GM12878 (cell line): ENCODE results near the gene FKBP2. TPM values are rescaled to one million over a fixed set of nuclear protein-coding genes. Genes with fewer than 3 reads are reported as not detected.

Experiments used
- ATF7 ChIP-seq: fragments of 450-650 bp; IDR thresholded peaks from 2 replicates; pipeline ENCODE4 v1.6.1; 2016; ENCODE audit warnings: low read depth, mild to moderate bottlenecking
- BACH1 ChIP-seq: fragments of 450-650 bp; IDR thresholded peaks from 2 replicates; pipeline ENCODE4 v1.6.1; 2017; ENCODE audit warnings: mild to moderate bottlenecking, borderline replicate concordance
- EED ChIP-seq: sonication (generic); IDR thresholded peaks from 2 replicates; pipeline ENCODE4 v1.6.1; 2016; ENCODE audit warnings: antibody characterized with exemption, low read depth
- EP300 ChIP-seq, 2 experiments: fragments of 150-350 bp in 1 of 2; IDR thresholded peaks; 2 replicates each; pipeline ENCODE4 v1.6.1; 2011 to 2012; ENCODE audit warnings: low read depth in 2 of 2, low read length in 2 of 2, borderline replicate concordance in 1 of 2, improper control_type of control experiment in 1 of 2, inconsistent platforms in 1 of 2; ENCODE audit not compliant: control insufficient read depth in 1 of 2
- ETV6 ChIP-seq, 2 experiments: fragments of 450-650 bp in 1 of 2; IDR thresholded peaks in 1 of 2; conservative IDR thresholded peaks in 1 of 2; 2 replicates each; pipeline ENCODE4 v1.6.1; 2014; ENCODE audit warnings: antibody characterized with exemption in 1 of 2, borderline replicate concordance in 1 of 2, low read depth in 1 of 2, mild to moderate bottlenecking in 1 of 2, moderate library complexity in 1 of 2
- FOS ChIP-seq: IDR thresholded peaks from 3 replicates; pipeline ENCODE4 v1.6.1; 2011; ENCODE audit warnings: borderline replicate concordance; ENCODE audit not compliant: insufficient read length; ENCODE audit errors: extremely low read depth
- MTA2 ChIP-seq: fragments of 450-650 bp; IDR thresholded peaks from 2 replicates; pipeline ENCODE4 v1.6.1; 2016; ENCODE audit warnings: low read depth, mild to moderate bottlenecking, moderate library complexity
- MTA3 ChIP-seq: IDR thresholded peaks from 2 replicates; pipeline ENCODE4 v1.6.1; 2012; ENCODE audit warnings: low read length, inconsistent platforms, borderline replicate concordance
- MYB ChIP-seq: fragments of 150-350 bp; IDR thresholded peaks from 2 replicates; pipeline ENCODE4 v1.6.1; 2014; ENCODE audit warnings: mild to moderate bottlenecking, low read depth, low read length, borderline replicate concordance
- NFIC ChIP-seq: IDR thresholded peaks from 2 replicates; pipeline ENCODE4 v1.6.1; 2012; ENCODE audit warnings: low read depth, mild to moderate bottlenecking, inconsistent platforms, low read length, moderate library complexity
- NR2F1 ChIP-seq: fragments of 450-650 bp; conservative IDR thresholded peaks from 2 replicates; pipeline ENCODE4 v1.6.1; 2017; ENCODE audit warnings: mild to moderate bottlenecking
- POLR2AphosphoS5 ChIP-seq: IDR thresholded peaks from 2 replicates; pipeline ENCODE4 v1.6.1; 2011; ENCODE audit warnings: mild to moderate bottlenecking, low read length, inconsistent platforms
- POU2F2 ChIP-seq: IDR thresholded peaks from 3 replicates; pipeline ENCODE4 v1.6.1; 2011; ENCODE audit warnings: low read depth, mild to moderate bottlenecking, low read length, borderline replicate concordance
- RAD21 ChIP-seq: IDR thresholded peaks from 2 replicates; pipeline ENCODE4 v1.6.1; 2011; ENCODE audit warnings: mild to moderate bottlenecking, low read depth, low read length, moderate library complexity; ENCODE audit not compliant: insufficient read depth
- RB1 ChIP-seq: fragments of 450-650 bp; formaldehyde crosslinking; IDR thresholded peaks from 2 replicates; pipeline ENCODE4 v1.6.1; 2017; ENCODE audit warnings: mild to moderate bottlenecking, borderline replicate concordance
- RELA ChIP-seq: fragments of 450-650 bp; IDR thresholded peaks from 2 replicates; pipeline ENCODE4 v1.8.0; 2014; ENCODE audit warnings: borderline replicate concordance; ENCODE audit not compliant: partially characterized antibody
- SIN3A ChIP-seq: IDR thresholded peaks from 2 replicates; pipeline ENCODE4 v1.6.1; 2012; ENCODE audit warnings: low read depth, low read length, improper control_type of control experiment
- SIX5 ChIP-seq: IDR thresholded peaks from 2 replicates; pipeline ENCODE4 v1.6.1; 2011; ENCODE audit warnings: mild to moderate bottlenecking, low read depth, low read length, moderate library complexity; ENCODE audit not compliant: severe bottlenecking
- SMAD5 ChIP-seq: IDR thresholded peaks from 2 replicates; pipeline ENCODE4 v1.6.1; 2016; ENCODE audit warnings: antibody characterized with exemption, low read depth
- SMARCA5 ChIP-seq: fragments of 450-650 bp; IDR thresholded peaks from 2 replicates; pipeline ENCODE4 v1.6.1; 2017; ENCODE audit warnings: mild to moderate bottlenecking
- SRF ChIP-seq, 2 experiments: IDR thresholded peaks; 2 replicates each; pipeline ENCODE4 v1.6.1; 2011; ENCODE audit warnings: low read depth in 2 of 2, low read length in 2 of 2, mild to moderate bottlenecking in 1 of 2, moderate library complexity in 1 of 2
- STAT3 ChIP-seq: IDR thresholded peaks from 2 replicates; pipeline ENCODE4 v1.6.1; 2011; ENCODE audit warnings: low read depth, low read length, improper control_type of control experiment
- SUPT20H ChIP-seq: IDR thresholded peaks from 2 replicates; pipeline ENCODE4 v1.6.1; 2011; ENCODE audit warnings: low read depth, mild to moderate bottlenecking, low read length, moderate library complexity, borderline replicate concordance; ENCODE audit not compliant: control insufficient read depth
- TCF12 ChIP-seq: IDR thresholded peaks from 2 replicates; pipeline ENCODE4 v1.6.1; 2011; ENCODE audit warnings: low read depth, mild to moderate bottlenecking, low read length
- ZNF24 ChIP-seq: fragments of 450-650 bp; IDR thresholded peaks from 2 replicates; pipeline ENCODE4 v1.6.1; 2017; ENCODE audit warnings: antibody characterized with exemption, mild to moderate bottlenecking
- polyA plus RNA-seq, 11 experiments: library from polyadenylated mRNA; depleted of rRNA in 4 of 11; unstranded in 6 of 11; stranded (reverse) in 5 of 11; fragments of >200 nt; fragmentation: Nextera tagmentation in 4 of 11; fragmentation: Illumina TruSeq in 1 of 11; extraction: Ambion mirVana in 4 of 11; extraction: Trizol in 1 of 11; gene quantifications; 1 replicate in 1 of 11; 2 replicates in 10 of 11; pipeline versions ENCODE4 v1.2.1 to v1.2.3, GENCODE V29; 2011 to 2016; ENCODE audit warnings: inconsistent platforms in 2 of 11, missing spikeins in 2 of 11, low read depth in 1 of 11
- total RNA-seq, 4 experiments: library from RNA; depleted of rRNA in 3 of 4; stranded (reverse); fragments of >200 nt in 3 of 4; fragmentation: Illumina TruSeq in 1 of 4; extraction: Trizol in 1 of 4; gene quantifications; 2 replicates each; pipeline versions ENCODE4 v1.2.1 to v1.2.3, GENCODE V29; 2013 to 2021
- TF ChIP-seq, protein P1 (sequence below): IDR thresholded peaks from 2 replicates; pipeline ENCODE4 v1.6.1; 2012; ENCODE audit warnings: low read depth, low read length, improper control_type of control experiment
- TF ChIP-seq, protein P2 (sequence below): fragments of 450-650 bp; IDR thresholded peaks from 2 replicates; pipeline ENCODE4 v1.6.1; 2018; ENCODE audit warnings: borderline replicate concordance, mild to moderate bottlenecking; ENCODE audit not compliant: partially characterized antibody
- TF ChIP-seq, protein P3 (sequence below): fragments of 150-350 bp; IDR thresholded peaks from 2 replicates; pipeline ENCODE4 v1.6.1; 2014; ENCODE audit warnings: mild to moderate bottlenecking, low read depth, low read length

The FKBP2 gene
- total and polyA plus RNA-seq, 10 of the 15 experiments (the other 5 are each of a cell fraction or from before 2014, with no cell fraction given): 1.8 to 99.7 (median 39.5) TPM

DNA sequence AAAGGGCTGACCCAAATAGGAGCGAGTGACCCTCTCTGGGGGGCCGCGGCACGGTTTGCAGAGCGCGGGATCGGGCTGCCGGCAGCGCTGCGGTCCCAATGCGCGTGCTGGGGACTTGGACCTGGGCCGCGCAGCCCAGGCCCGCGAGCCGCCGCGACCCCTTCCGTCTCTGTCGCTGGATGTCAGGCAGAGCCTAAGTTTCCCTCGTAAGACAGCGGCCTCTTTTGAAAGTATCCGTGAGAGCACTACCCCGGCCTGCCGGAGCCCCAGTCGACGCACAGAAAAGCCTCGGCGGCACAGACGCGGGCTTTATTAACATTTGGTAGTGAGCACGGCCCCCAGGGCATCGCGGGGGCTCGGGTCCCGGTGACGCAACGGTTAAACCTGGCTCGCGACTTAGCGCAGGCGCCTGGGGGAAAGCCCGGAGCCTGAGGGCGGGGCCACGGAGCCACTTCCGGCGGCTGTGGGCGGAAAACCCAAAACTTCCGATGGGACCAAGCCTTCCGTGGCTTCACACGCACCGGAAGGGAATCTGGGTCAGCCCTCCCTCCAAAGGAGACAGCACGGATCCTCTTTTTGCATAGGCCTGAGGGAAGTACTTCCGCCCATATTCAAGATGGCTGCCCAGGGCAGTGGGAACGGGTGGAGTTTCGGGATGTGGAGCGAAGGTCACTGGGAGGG is 28.8 kb downstream of the FKBP2 start (continued):
- peak; percentile 68 to 85 for TF ChIP-seq SRF (IDR thresholded peaks at IDR 0.05; ENCODE audit: low read depth in 2 of 2, low read length in 2 of 2)
- peak; percentile 75 for TF ChIP-seq POLR2AphosphoS5
- TF ChIP-seq SIN3A: no peak
- no peak for TF ChIP-seq TCF12
- TF ChIP-seq MTA2: peak; percentile 97
- no peak for TF ChIP-seq RAD21
- no peak for TF ChIP-seq FOS
- no peak for TF ChIP-seq SUPT20H
- TF ChIP-seq NFIC: no peak
- TF ChIP-seq MYB: no peak
- peak; percentile 91 for TF ChIP-seq NR2F1
- peak; percentile 15 for TF ChIP-seq RELA
- peak; percentile 83 for TF ChIP-seq ATF7
- TF ChIP-seq EED: peak; percentile 98
- TF ChIP-seq SMAD5: peak; percentile 23
- peak; percentile 91 for TF ChIP-seq SIX5
- TF ChIP-seq ETV6 (conservative IDR thresholded peaks at IDR 0.05 in 1 of 2, IDR thresholded peaks at IDR 0.05 in 1 of 2; ENCODE audit: borderline replicate concordance in 1 of 2, low read depth in 1 of 2): peak in 1 of 2 experiments; percentile 59; a peak in 2 of 4 replicates
- no peak for TF ChIP-seq ZNF24
- TF ChIP-seq BACH1: peak; percentile 74; the same call in 1 of the 2 replicates
- TF ChIP-seq, protein P1, sequence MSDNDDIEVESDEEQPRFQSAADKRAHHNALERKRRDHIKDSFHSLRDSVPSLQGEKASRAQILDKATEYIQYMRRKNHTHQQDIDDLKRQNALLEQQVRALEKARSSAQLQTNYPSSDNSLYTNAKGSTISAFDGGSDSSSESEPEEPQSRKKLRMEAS: peak; percentile 32; the same call in 1 of the 2 replicates
- no peak for TF ChIP-seq EP300 (IDR thresholded peaks at IDR 0.05; ENCODE audit: borderline replicate concordance in 1 of 2, control insufficient read depth in 1 of 2, low read depth in 2 of 2, low read length in 2 of 2)
- no peak for TF ChIP-seq STAT3
- TF ChIP-seq, protein P2, sequence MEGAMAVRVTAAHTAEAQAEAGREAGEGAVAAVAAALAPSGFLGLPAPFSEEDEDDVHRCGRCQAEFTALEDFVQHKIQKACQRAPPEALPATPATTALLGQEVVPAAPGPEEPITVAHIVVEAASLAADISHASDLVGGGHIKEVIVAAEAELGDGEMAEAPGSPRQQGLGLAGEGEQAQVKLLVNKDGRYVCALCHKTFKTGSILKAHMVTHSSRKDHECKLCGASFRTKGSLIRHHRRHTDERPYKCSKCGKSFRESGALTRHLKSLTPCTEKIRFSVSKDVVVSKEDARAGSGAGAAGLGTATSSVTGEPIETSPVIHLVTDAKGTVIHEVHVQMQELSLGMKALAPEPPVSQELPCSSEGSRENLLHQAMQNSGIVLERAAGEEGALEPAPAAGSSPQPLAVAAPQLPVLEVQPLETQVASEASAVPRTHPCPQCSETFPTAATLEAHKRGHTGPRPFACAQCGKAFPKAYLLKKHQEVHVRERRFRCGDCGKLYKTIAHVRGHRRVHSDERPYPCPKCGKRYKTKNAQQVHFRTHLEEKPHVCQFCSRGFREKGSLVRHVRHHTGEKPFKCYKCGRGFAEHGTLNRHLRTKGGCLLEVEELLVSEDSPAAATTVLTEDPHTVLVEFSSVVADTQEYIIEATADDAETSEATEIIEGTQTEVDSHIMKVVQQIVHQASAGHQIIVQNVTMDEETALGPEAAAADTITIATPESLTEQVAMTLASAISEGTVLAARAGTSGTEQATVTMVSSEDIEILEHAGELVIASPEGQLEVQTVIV: peak; percentile 88
- TF ChIP-seq SMARCA5: no peak
- TF ChIP-seq POU2F2: peak; percentile 92; the same call in 2 of the 3 replicates
- TF ChIP-seq, protein P3, sequence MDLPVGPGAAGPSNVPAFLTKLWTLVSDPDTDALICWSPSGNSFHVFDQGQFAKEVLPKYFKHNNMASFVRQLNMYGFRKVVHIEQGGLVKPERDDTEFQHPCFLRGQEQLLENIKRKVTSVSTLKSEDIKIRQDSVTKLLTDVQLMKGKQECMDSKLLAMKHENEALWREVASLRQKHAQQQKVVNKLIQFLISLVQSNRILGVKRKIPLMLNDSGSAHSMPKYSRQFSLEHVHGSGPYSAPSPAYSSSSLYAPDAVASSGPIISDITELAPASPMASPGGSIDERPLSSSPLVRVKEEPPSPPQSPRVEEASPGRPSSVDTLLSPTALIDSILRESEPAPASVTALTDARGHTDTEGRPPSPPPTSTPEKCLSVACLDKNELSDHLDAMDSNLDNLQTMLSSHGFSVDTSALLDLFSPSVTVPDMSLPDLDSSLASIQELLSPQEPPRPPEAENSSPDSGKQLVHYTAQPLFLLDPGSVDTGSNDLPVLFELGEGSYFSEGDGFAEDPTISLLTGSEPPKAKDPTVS: no peak
- no peak for TF ChIP-seq MTA3
- TF ChIP-seq RB1: 0 out of 2 replicates have a peak, but pooled peaks have one; percentile 22
